CD4-positive, alpha-beta T cell treated with Interleukin-4 for 1 hour (primary cell): ENCODE results near the gene ATP6V1B1.

ENCODE experiments used
- DNase-seq, 2 donors: peaks; one replicate each; pipeline ENCODE4 v3.0.0-alpha.2; 2020 to 2022

Gene ATP6V1B1

GRCh38 chr2:70947556-70948184 lies 12.0 kb downstream of the ATP6V1B1 start:
- no peak for DNase-seq

GRCh38 chr2:70948337-70949003 lies 12.8 kb downstream of the ATP6V1B1 start:
- DNase-seq, result peak; percentile 74 to 77

- DNase-seq, result no peak
These were observed 13.4 kb downstream of the ATP6V1B1 start for GRCh38 chr2:70949086-70949485.

GRCh38 chr2:70954886-70955285 lies 19.2 kb downstream of the ATP6V1B1 start:
- no peak for DNase-seq

- no peak for DNase-seq
These were observed 20.4 kb downstream of the ATP6V1B1 start for GRCh38 chr2:70956141-70956540.

GRCh38 chr2:70957798-70958197 lies 22.1 kb downstream of the ATP6V1B1 start:
- DNase-seq, result no peak

GRCh38 chr2:70958759-70959158 lies 23.1 kb downstream of the ATP6V1B1 start:
- DNase-seq, result no peak

- no peak for DNase-seq
These were observed 23.6 kb downstream of the ATP6V1B1 start for GRCh38 chr2:70959271-70959761.

GRCh38 chr2:70959851-70960832 lies 24.4 kb downstream of the ATP6V1B1 start:
- DNase-seq, result no peak

GRCh38 chr2:70960833-70961647 lies 25.3 kb downstream of the ATP6V1B1 start:
- no peak for DNase-seq

- no peak for DNase-seq
These were observed 25.9 kb downstream of the ATP6V1B1 start for GRCh38 chr2:70961648-70961994.

- DNase-seq, result no peak
These were observed 26.6 kb downstream of the ATP6V1B1 start for GRCh38 chr2:70962211-70962884.

- DNase-seq, result no peak
These were observed 27.5 kb downstream of the ATP6V1B1 start for GRCh38 chr2:70962885-70963878.

GRCh38 chr2:70964133-70964532 lies 28.4 kb downstream of the ATP6V1B1 start:
- no peak for DNase-seq

GRCh38 chr2:70964596-70965386 lies 29.1 kb downstream of the ATP6V1B1 start:
- DNase-seq, result peak; percentile 81 to 83

- no peak for DNase-seq
These were observed 29.8 kb downstream of the ATP6V1B1 start for GRCh38 chr2:70965506-70965905.

GRCh38 chr2:70966681-70967080 lies 31.0 kb downstream of the ATP6V1B1 start:
- DNase-seq, result no peak

- DNase-seq, result no peak
These were observed 31.5 kb downstream of the ATP6V1B1 start for GRCh38 chr2:70967189-70967588.

GRCh38 chr2:70974592-70974991 lies 38.9 kb downstream of the ATP6V1B1 start:
- no peak for DNase-seq

- no peak for DNase-seq
These were observed 39.5 kb downstream of the ATP6V1B1 start for GRCh38 chr2:70975237-70975636.
